Measurements from ENCODE around the gene GCK. TPM values are rescaled to one million over a fixed set of nuclear protein-coding genes. Genes with fewer than 3 reads are reported as not detected.

Gene GCK
- total RNA-seq, 2 donors from 2014 or later = 1.3 to 2.1 TPM

- intact Hi-C loops (cut with DNase I) = no loop called here
- Histone ChIP-seq H3K27ac (no peak overlapping the region), H3K4me1 (peaks cover 7% of the 10 kb centered on the region), H3K36me3 (replicated peaks in 1 of 2; ENCODE audit: insufficient read depth in 1 of 2, low read depth in 2 of 2) (no peaks in the 10 kb centered on the region), H3K27me3 (peaks cover 0 to 7% of the 10 kb centered on the region in 2 donors), H3K9me3 (no peaks in the 10 kb centered on the region), H3K4me3 (no peak overlapping the region)
- DNase-seq (no peak), ATAC-seq (no peak)
- 87 to 89% methylated on average over 14 of the region's 14 CpGs for WGBS, 2 donors
- no peak for TF ChIP-seq CTCF (IDR thresholded peaks at IDR 0.05)
- no peak for TF ChIP-seq POLR2A (IDR thresholded peaks at IDR 0.05)
Measured at GRCh38 chr7:44101966-44102845, 87.0 kb downstream of the GCK start.

- no peak for TF ChIP-seq CTCF (IDR thresholded peaks at IDR 0.05)
- TF ChIP-seq POLR2A (IDR thresholded peaks at IDR 0.05) = no peak
- Histone ChIP-seq H3K27ac (no peak overlapping the region), H3K27me3 (peaks cover 0 to 7% of the 10 kb centered on the region in 2 donors), H3K9me3 (no peaks in the 10 kb centered on the region), H3K36me3 (replicated peaks in 1 of 2; ENCODE audit: insufficient read depth in 1 of 2, low read depth in 2 of 2) (no peaks in the 10 kb centered on the region), H3K4me1 (peaks cover 7% of the 10 kb centered on the region), H3K4me3 (no peak overlapping the region)
- 82 to 89% methylated on average over 2 to 3 of the region's 3 CpGs for WGBS, 2 donors
- no peak for ATAC-seq
- DNase-seq = no peak
- intact Hi-C loops (cut with DNase I) = no loop called here
Measured at GRCh38 chr7:44101303-44101965, 87.8 kb downstream of the GCK start.

GRCh38 chr7:44100458-44101302, 88.6 kb downstream of the GCK start:
- Histone ChIP-seq H3K4me3 (no peak overlapping the region), H3K4me1 (peaks cover 7% of the 10 kb centered on the region), H3K9me3 (no peaks in the 10 kb centered on the region), H3K36me3 (replicated peaks in 1 of 2; ENCODE audit: insufficient read depth in 1 of 2, low read depth in 2 of 2) (no peaks in the 10 kb centered on the region), H3K27me3 (peaks cover 0 to 7% of the 10 kb centered on the region in 2 donors), H3K27ac (peak overlapping the region in 1 of 4 donors; percentile 36)
- intact Hi-C loops (cut with DNase I) = no loop called here
- WGBS, 2 donors = 63 to 82% methylated on average over 7 to 10 of the region's 10 CpGs
- DNase-seq (no peak), ATAC-seq (no peak)
- TF ChIP-seq POLR2A (IDR thresholded peaks at IDR 0.05) (no peak), CTCF (IDR thresholded peaks at IDR 0.05) (no peak)

GRCh38 chr7:44099669-44100068, 89.6 kb downstream of the GCK start:
- peaks cover 0 to 5% of the 10 kb centered on the region in 2 donors for H3K27me3 ChIP-seq
- ATAC-seq = no peak
- H3K27ac ChIP-seq = no peak overlapping the region
- H3K36me3 ChIP-seq (replicated peaks in 1 of 2; ENCODE audit: insufficient read depth in 1 of 2, low read depth in 2 of 2) = no peaks in the 10 kb centered on the region
- H3K4me1 ChIP-seq = peaks cover 5% of the 10 kb centered on the region
- TF ChIP-seq CTCF (IDR thresholded peaks at IDR 0.05) (no peak), POLR2A (IDR thresholded peaks at IDR 0.05) (no peak)
- WGBS, 2 donors = 67 to 75% methylated on average over 4 of the region's 4 CpGs
- no peaks in the 10 kb centered on the region for H3K9me3 ChIP-seq
- DNase-seq = no peak
- no peak overlapping the region for H3K4me3 ChIP-seq
- intact Hi-C loops (cut with DNase I) = no loop called here
